Dermis blood vessel endothelial cell (primary cell): ENCODE data around the gene CYB5A. TPM values are rescaled to one million over a fixed set of nuclear protein-coding genes. Genes with fewer than 3 reads are reported as not detected.
"Not testable (repeated sequence)": the region's sequence is repeated elsewhere in the genome, so short reads cannot be mapped to it uniquely, and the experiment has no call there.

Source experiments
- DNase-seq: peaks from one replicate; pipeline ENCODE4 v3.0.0; 2010
- total RNA-seq: library from RNA; depleted of rRNA; stranded (reverse); fragments of >200 nt; gene quantifications from 2 replicates; pipeline ENCODE4 v1.2.3, GENCODE V29; 2014

The CYB5A gene
- total RNA-seq, 1 donor from 2014 or later, result 86.8 TPM

DNA sequence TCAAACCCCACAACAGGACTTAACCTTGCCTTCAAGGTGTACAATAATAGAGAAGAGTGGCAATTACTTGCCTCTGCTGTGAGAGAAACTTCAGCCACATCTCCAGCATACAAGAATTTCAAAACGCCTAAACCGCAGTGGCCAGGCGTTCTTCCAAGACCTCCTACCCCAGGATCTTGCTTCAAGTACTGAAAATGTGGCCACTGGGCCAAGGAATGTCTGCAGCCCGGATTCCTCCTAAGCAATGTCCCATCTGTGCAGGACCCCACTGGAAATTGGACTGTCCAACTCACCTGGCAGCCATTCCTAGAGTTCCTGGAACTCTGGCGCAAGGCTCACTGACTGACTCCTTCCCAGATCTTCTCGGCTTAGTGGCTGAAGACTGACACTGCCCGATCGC is 2.8 kb upstream of the CYB5A start:
- DNase-seq, result no peak

DNA sequence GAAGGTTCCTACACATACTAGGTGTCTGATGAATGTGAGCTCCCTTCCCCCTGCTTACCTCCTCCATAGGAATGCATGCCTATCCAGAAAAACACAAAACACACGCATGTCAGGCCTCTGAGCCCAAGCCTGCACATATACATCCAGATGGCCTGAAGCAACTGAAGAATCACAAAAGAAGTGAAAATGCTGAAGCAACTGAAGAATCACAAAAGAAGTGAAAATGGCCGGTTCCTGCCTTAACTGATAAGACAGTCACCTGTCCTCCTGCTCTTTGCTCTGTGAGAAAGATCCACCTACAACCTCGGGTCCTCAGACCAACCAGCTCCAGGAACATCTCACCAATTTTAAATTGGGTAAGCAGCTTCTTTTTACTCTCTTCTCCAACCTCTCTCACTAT is 1.2 kb upstream of the CYB5A start:
- DNase-seq, result not testable (repeated sequence)

DNA sequence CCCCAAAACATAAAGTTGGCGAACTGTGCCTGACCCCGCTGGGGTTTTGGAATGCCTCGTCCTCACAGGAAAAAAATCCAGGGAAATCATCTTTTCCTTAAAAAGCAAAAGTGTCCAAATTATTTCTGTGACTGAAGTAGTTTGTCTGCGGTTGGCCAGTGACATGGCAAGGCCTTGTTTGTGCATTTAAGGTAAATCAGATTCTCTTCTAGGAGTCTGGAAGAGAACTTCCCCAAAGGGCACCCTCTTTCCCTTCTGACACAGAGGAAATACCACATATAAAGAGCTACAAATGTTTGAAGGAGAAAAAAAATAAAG is 737 bp upstream of the CYB5A start:
- peak; percentile 7 for DNase-seq

DNA sequence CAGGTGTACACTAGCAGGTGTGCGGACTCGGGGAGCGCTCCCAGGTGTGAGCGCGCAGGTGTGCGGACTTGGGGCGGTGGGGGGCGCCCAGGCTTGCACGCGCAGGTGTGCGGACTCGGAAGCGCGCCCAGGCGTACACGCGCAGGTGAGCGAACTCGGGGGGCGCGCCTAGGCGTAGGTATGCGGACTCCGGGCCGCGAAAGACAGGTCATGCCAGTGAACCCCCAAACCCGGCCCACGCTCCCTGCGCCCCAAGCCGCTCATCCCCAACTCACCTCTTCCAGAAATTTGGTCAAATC is 342 bp downstream of the CYB5A start:
- no peak for DNase-seq

DNA sequence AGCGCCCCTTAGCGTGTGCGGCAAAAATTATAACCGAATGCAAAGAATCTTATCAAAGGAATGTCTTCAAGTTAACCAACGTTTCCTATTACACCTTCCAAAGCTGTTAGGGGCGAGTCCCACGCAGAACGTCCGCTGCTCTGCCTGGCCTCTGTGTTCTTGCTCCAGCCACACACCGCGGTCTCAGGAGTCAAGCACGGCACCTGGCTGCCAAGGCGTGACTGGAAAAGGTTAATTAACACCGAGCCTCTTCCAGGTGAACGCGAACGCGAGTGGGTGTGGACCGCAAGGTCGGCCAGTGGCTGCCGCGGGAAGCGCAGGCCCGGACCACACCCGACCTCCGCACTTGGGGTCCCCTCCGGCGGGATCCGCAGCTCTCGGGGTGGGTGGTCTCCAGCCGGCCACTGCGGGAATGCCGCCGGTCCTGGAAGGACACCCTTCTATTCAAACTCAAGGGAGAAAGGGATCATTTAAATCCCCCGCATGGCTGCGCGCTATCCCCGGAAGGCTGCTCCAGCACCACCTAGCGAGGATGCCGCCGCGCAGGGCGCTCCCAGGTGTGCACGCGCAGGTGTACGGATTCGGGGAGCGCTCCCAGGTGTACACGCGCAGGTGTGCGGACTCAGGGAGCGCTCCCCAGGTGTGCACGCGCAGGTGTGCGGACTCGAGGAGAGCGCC is 830 bp downstream of the CYB5A start:
- DNase-seq, result no peak

DNA sequence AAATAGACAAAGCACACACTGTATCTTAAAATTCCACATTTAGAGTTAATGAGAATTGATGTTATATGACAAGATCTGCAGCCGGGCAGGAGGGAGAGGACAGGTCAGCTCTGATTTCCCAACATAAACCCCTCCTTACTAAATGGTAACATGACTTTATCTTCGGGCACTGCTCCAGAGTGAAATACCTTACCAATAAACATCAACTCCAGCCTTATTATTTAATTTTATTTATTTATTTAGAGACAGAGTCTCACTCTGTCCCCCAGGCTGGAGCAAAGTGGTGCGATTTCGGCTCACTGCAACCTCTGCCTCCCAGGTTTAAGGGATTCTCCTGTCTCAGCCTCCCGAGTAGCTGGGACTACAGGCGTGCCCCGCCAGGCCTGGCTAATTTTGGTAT is 1.7 kb downstream of the CYB5A start:
- no peak for DNase-seq

DNA sequence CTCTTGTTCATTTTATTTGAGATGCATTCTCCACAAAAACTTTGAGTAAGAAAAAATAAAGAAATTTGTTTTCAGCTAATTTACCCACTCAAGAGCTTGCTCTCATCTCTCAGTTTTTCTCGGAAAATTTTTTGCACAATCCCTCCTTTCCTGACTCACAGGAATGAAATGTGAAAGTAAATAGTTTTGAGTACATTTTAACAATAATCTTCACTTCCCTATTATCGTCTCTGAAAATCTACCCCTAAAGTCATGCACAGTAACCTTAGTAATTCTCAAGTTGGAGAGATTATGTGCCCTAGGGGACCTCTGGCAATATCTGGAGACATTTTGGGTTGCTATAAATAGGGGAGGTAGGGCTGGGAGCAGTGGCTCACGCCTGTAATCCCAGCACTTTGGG is 2.6 kb downstream of the CYB5A start:
- DNase-seq, result no peak

GRCh38 chr18:74288730-74289129 is 3.0 kb downstream of the CYB5A start:
- no peak for DNase-seq

GRCh38 chr18:74288041-74288440 is 3.7 kb downstream of the CYB5A start:
- no peak for DNase-seq

GRCh38 chr18:74286856-74287255 is 4.9 kb downstream of the CYB5A start:
- DNase-seq, result no peak

DNA sequence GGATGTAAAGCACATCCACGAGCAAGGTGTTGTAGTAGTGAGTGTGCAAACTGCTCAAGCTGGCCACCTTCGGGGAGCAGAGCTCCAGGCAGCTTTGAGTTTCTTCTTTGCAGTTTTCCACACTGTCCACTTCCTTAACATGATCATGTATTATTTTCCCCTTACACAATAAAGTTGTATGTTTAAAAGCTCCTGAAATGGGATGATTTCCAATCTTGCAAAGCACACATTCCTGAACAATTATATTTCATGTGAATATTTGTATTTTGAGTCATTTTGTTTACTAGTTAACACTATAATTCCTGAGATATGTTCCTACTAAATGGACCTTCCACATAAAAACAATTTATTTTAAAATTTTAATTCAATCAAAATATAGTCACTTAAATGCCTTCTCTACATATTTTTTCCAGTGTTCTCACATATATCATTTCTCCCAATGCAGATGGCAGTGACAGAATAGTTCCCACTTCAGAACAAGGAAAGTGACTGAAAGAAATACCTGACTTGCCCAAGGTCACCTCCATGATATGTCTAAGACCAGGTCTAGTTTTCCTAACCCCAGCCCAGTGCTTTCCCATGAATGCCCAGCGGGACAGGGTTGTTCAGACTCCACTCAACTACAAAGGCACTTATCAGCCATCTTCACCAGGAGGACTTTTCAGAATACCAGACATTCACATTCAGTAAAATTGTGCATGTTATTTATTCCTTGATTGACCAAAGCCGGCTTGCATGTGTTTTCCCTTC is 5.5 kb downstream of the CYB5A start:
- no peak for DNase-seq

GRCh38 chr18:74285583-74285982 is 6.2 kb downstream of the CYB5A start:
- DNase-seq, result not testable (repeated sequence)

DNA sequence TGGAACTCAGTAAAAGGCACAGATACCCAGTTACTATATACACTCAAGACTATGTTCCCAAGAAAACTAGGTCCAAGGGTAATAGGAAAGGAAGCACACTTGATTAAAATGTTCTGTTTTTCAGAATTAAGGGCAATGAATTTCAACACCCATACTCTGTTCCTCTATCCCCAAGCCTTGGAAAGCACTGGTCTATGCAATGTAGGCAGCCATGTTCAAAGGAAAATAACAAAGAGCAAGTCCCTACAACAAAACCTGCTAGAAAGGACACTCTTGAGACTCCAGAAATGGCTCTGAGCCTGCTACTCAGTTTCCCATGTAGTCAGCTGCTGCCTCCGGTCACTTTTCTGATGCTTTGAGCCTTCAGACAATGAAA is 6.8 kb downstream of the CYB5A start:
- no peak for DNase-seq

GRCh38 chr18:74284191-74284979 is 7.4 kb downstream of the CYB5A start:
- DNase-seq, result peak; percentile 52

GRCh38 chr18:74283646-74284045 is 8.1 kb downstream of the CYB5A start:
- no peak for DNase-seq

DNA sequence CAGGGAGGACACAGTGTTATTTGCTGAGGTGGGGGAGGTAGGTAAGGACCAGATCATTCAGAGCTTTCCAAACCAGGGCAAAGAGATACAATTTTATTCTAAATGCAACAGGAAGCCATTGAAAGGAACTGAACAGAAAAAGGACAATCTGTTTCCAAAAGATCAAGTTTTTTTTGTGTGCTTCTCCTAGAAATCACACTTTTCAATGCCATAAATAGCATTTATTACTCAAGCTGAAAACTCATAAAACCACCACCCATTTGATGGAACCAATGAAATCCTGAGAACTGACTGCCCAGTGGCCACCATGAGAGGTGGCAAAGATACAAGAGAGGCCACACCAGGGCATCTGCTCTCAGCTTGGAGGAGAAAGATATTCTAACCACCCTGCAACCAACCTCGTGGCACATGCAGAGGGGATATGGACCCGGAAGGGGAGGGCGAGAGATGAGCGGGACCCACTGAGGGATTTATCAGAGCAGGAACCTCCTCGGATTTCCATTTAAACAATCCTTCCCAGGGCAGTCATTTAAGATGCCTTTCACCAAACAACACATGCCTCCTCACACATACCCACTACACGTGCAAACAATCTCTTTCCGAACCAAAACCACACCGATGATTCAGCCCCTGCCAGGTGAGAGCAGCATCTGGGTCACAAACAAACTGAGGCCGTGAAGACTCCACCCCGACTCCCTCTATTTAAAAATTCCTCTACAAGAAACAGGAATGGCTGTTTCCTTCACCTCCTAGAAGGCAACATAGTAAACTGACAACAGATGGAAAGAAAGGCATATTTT is 8.8 kb downstream of the CYB5A start:
- no peak for DNase-seq

DNA sequence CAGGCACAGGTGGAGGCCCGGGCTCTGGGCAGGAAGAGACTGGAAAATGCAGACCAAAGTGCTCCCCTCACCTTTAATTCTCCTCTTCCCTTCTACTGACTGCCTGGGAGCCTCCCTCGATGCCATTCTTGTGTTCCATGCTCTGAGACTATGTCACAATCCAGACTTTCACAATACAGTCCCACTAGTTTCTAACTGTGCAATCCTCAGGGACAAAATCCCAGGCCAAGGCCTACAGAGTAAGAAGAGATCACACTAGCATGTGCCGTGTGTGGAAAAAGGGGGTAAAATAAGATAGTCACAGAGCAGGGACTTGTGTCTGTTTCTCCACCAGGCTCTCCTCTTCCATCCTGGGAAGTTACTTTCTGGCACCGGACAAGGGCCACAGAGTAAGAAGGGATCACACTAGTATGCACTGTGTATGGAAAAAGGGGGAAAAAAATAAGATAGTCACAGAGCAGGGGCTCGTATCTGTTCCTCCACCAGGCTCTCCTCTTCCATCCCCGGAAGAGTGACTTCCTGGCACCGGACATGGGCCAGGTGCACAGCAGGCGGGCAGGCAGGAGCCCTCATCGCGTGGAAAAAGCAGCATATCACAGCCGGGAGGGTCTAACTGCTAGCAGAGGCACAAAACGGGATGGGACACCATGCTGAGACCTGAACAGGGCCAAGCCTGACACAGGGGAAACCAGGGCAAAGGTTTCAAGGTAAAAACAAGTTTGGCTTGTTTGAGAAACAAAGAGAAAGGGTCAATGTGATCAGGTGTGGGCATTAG is 9.6 kb downstream of the CYB5A start:
- DNase-seq, result peak; percentile 25

DNA sequence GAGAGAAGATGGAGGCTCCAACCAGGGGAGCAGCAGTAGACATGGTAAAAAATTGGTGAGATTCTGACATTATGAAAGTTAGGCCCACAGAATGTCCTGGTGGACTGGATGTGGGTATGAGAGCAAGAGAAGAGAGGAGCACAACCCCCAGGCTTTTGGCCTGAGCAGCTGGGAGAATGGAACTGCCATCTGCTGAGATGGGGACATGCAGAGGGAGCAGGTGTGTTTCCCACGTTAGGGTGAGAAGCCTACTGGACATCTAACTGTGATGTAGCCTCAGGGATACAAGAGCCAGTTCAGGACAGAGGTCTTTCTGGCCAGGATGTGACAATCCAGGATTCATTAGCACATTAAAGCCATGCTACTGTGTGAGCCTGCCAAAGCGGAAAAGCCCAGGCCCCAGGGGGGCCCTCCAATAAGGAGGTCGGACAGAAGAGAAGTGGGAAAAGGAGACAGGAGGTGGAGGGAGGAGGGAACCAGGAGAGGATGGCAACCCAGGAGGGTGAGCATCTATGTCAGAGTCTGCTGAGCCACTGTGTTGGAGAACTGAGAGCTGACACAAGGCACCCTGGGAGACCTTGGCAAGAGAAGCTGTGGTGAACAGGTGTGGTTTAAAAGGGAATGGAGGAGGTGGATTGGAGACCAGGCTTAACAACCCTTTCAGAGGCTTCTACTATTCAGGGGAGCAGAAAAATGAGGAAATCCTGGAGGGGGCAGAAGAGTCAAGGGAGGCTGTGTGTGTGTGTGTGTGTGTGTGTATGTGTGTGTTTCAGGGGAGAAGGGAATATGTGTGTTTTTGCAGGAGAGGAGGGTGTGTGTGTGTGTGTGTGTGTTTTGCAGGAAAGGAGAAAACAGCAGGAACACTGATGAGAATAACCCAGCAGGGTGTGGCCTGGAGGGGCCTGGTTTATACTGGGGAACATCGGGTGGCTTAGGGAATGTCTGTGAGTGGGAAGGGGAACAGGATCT is 10.5 kb downstream of the CYB5A start:
- DNase-seq, result no peak

DNA sequence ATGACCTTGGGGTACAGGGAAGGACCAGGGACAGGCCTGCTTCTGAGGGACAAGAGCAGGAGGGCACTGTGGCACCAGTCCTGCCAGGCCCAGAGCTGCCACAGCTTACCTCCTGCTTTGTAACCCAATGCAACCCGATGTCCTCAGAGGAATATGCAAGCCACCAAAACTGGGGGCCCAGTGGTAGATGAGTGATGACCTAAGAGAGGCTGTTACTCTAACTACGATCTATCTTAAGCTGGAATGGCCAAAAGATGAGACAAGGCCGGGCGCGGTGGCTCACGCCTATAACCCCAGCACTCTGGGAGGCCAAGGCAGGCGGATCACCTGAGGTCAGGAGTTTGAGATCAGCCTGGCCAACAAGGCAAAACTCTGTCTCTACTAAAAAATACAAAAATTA is 12.8 kb downstream of the CYB5A start:
- no peak for DNase-seq

DNA sequence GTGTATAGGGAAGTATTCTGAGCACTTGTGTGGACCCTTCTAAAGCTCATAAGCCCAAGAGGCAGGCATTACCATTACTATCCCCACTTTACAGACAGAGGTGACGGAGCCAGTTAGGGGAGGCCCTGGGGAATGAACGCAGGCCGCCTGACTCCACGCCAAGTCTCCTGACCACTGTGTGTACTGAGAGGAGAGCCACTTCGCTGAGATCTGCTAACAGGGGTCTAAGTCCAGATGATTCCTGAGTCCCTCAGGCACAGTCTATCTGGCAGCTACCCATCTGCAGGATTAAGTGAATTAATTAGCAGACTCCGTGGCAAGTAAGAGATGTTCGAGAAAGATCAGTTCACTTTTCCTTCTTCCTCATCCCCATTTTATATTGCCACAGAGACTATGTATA is 13.7 kb downstream of the CYB5A start:
- DNase-seq, result no peak

GRCh38 chr18:74277296-74277695 is 14.5 kb downstream of the CYB5A start:
- DNase-seq, result no peak
